ENCODE data around the gene RPS16.

DNA sequence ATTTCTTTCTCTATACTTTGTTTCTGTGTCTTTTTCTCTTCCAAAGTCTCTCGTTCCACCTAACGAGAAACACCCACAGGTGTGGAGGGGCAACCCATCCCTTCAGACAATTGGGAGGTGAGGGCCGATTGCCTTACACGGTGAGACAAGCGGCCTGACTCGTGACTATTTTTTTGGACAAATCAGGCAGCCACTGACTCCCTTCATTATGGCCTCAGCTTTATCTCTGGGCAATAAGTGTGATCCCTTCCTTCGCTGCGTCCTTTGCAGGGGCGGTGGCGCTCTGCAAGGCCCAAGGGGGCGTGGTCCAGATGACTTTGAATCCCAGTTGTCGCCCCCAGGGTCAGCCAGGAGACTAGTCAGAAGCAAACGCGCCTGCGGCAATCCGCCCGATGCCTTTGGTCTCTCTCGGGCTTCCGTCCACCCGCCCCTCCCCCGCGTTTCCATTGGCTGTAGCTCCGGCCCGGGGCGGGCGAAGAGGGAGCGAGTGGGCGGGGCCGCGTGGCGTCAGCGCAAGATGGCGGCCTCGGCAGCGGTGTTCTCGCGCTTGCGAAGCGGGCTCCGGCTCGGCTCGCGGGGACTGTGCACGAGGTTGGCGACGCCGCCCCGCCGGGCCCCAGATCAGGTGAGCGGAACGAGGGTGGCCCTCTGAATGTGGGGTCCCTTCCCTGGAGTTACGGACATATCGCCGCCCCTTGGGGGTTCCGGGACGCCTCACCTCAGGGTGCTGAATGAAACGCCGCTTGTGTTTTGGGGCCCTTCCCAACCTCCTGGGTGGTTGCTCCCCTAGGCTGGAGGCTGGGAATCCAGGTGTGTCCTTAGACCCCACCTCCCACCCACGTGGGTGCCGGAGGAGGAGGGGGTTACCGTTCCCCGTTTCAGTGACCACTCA is 44.8 kb upstream of the RPS16 start, which contains the start of gene TIMM50:
- TF ChIP-seq CTCF (conservative IDR thresholded peaks at IDR 0.05 in 1 of 2, IDR thresholded peaks at IDR 0.05 in 1 of 2; ENCODE audit: extremely low read depth in 1 of 2, insufficient read depth in 1 of 2, low read depth in 1 of 2, low read length in 2 of 2) (no peak), EZH2 (IDR thresholded peaks at IDR 0.05; ENCODE audit: borderline replicate concordance, low read length) (no peak)

Data from mammary epithelial cell (primary cell).